Smooth muscle cell (in vitro differentiated cells): ENCODE results near the gene ABCC5. TPM values are rescaled to one million over a fixed set of nuclear protein-coding genes. Genes with fewer than 3 reads are reported as not detected.

Experiments used
- DNase-seq: peaks from one replicate; lab custom pipeline; 2025; ENCODE audit not compliant: unreplicated experiment; lab: John Stamatoyannopoulos, UW
- H2AFZ ChIP-seq: fragments of 200-600 bp; sonication (generic); 2 replicates; pipeline ENCODE4 v1.6.0; 2016; ENCODE audit warnings: antibody characterized with exemption, low read depth, mild to moderate bottlenecking
- H3F3A ChIP-seq: fragments of 200-600 bp; sonication (generic); 2 replicates; pipeline ENCODE4 v1.6.0; 2017; ENCODE audit warnings: antibody characterized with exemption, low read depth
- H3K27ac ChIP-seq: fragments of 200-600 bp; sonication (generic); 2 replicates; pipeline ENCODE4 v1.5.1; 2016; ENCODE audit warnings: low read depth, mild to moderate bottlenecking
- H3K27me3 ChIP-seq: fragments of 200-600 bp; sonication (generic); 2 replicates; pipeline ENCODE4 v1.6.1; 2016; ENCODE audit warnings: low read depth, mild to moderate bottlenecking
- H3K36me3 ChIP-seq: fragments of 200-600 bp; sonication (generic); 2 replicates; pipeline ENCODE4 v1.5.1; 2016; ENCODE audit warnings: low read depth
- H3K4me1 ChIP-seq: fragments of 200-600 bp; sonication (generic); 2 replicates; pipeline ENCODE4 v1.5.1; 2016; ENCODE audit warnings: low read depth
- H3K4me2 ChIP-seq: fragments of 200-600 bp; sonication (generic); 2 replicates; pipeline ENCODE4 v1.6.0; 2016; ENCODE audit warnings: mild to moderate bottlenecking
- H3K4me3 ChIP-seq: fragments of 200-600 bp; sonication (generic); 2 replicates; pipeline ENCODE4 v1.5.1; 2016; ENCODE audit warnings: mild to moderate bottlenecking
- H3K79me2 ChIP-seq: fragments of 200-600 bp; sonication (generic); 2 replicates; pipeline ENCODE4 v1.6.0; 2016; ENCODE audit warnings: low read depth, mild to moderate bottlenecking
- H3K9ac ChIP-seq: fragments of 200-600 bp; sonication (generic); 2 replicates; pipeline ENCODE4 v1.6.0; 2016; ENCODE audit warnings: low read depth
- H3K9me3 ChIP-seq: fragments of 200-600 bp; sonication (generic); replicated peaks from 2 replicates; pipeline ENCODE4 v1.5.1; 2016; ENCODE audit warnings: low read depth
- H4K20me1 ChIP-seq: fragments of 200-600 bp; sonication (generic); 2 replicates; pipeline ENCODE4 v1.6.0; 2016; ENCODE audit warnings: low read depth
- WGBS: methylation state at CpG from one replicate; pipeline ENCODE4 v1.1.7; 2016; ENCODE audit warnings: low lambda C conversion rate; 5-methylcytosine and 5-hydroxymethylcytosine counted together
- polyA plus RNA-seq: library from polyadenylated mRNA; unstranded; fragments of >200 nt; fragmentation: Nextera tagmentation; extraction: Ambion mirVana; gene quantifications from 2 replicates; pipeline ENCODE4 v1.2.1, GENCODE V29; 2016
- total RNA-seq: library from RNA; depleted of rRNA; stranded (reverse); fragments of >200 nt; gene quantifications from 2 replicates; pipeline ENCODE4 v1.2.3, GENCODE V29; 2014
- TF ChIP-seq, protein P1 (sequence below): fragments of 200-600 bp; sonication (generic); IDR thresholded peaks from 2 replicates; pipeline ENCODE4 v1.5.1; 2017; ENCODE audit warnings: borderline replicate concordance, mild to moderate bottlenecking, antibody characterized with exemption; ENCODE audit not compliant: insufficient read depth, poor library complexity, severe bottlenecking

Gene ABCC5
- total and polyA plus RNA-seq, 2 experiments from 2014 or later, result 18.2 to 20.0 TPM

DNA sequence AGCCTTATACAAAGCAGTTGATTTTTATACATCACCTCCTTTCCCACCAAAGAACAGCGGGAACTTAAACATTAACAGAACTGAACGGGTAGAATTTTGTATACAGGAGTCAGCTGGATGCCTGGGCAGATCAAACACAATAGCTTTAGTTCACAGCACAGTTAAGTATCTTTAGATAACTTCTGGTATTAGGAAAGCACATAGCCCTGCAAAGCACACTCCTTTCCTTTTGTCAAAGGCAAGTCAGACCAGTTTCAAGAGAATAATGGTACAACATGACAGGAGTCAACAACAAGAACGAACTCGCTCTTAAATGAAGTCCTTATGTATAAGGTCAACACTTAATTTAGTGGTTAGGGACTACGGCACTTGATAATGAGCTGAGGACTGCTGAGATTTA lies 26.3 kb downstream of the ABCC5 start:
- H3K4me2 ChIP-seq, result no peak overlapping the region
- H3K79me2 ChIP-seq, result no peaks in the 10 kb centered on the region
- DNase-seq, result no peak
- H4K20me1 ChIP-seq, result no peaks in the 10 kb centered on the region
- TF ChIP-seq, protein P1, sequence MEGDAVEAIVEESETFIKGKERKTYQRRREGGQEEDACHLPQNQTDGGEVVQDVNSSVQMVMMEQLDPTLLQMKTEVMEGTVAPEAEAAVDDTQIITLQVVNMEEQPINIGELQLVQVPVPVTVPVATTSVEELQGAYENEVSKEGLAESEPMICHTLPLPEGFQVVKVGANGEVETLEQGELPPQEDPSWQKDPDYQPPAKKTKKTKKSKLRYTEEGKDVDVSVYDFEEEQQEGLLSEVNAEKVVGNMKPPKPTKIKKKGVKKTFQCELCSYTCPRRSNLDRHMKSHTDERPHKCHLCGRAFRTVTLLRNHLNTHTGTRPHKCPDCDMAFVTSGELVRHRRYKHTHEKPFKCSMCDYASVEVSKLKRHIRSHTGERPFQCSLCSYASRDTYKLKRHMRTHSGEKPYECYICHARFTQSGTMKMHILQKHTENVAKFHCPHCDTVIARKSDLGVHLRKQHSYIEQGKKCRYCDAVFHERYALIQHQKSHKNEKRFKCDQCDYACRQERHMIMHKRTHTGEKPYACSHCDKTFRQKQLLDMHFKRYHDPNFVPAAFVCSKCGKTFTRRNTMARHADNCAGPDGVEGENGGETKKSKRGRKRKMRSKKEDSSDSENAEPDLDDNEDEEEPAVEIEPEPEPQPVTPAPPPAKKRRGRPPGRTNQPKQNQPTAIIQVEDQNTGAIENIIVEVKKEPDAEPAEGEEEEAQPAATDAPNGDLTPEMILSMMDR, result no peak
- H3K4me1 ChIP-seq, result peaks cover 4% of the 10 kb centered on the region
- 80% methylated on average over 5 of the region's 5 CpGs for WGBS
- no peak overlapping the region for H3K27ac ChIP-seq
- no peak overlapping the region for H2AFZ ChIP-seq
- H3K4me3 ChIP-seq, result no peak overlapping the region
- no peaks in the 10 kb centered on the region for H3K9me3 ChIP-seq
- H3F3A ChIP-seq, result no peaks in the 10 kb centered on the region
- H3K36me3 ChIP-seq, result peaks cover 4% of the 10 kb centered on the region
- H3K9ac ChIP-seq, result no peak overlapping the region
- H3K27me3 ChIP-seq, result no peaks in the 10 kb centered on the region

DNA sequence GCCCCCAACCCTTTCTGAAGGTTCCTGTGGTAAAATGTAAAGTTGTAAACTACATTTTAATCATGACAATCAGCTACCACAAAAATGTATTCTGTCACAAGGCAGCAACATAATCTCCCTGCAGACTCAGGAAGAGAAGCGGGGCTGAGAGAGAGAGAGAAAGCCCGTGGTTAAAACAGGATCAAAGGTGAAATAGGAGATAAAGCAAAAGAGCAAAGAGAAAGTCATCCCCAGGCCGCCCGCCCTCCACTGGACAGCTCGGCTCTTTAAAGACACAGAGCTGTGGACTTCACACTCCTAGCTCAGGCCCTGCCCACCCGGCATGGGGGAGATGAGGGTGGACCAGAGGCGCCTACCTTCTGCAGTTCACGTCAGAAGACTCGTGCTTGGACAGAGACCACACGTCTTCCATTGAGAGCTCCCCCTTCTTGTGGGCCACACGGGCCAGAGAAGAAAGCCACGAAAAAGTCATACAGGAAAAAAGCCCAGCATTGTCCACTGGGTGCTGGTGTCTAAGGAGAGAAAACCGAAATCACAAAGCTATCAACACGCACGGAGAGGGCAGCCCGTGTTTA lies 29.4 kb downstream of the ABCC5 start:
- Histone ChIP-seq H3K27me3 (no peaks in the 10 kb centered on the region), H3K27ac (peak overlapping the region; percentile 63), H3K4me2 (peak overlapping the region; percentile 67), H2AFZ (no peak overlapping the region), H3K4me1 (peaks cover 4% of the 10 kb centered on the region), H3K79me2 (no peaks in the 10 kb centered on the region), H3K4me3 (no peak overlapping the region), H4K20me1 (no peaks in the 10 kb centered on the region), H3F3A (no peaks in the 10 kb centered on the region), H3K9me3 (no peaks in the 10 kb centered on the region), H3K36me3 (peaks cover 5% of the 10 kb centered on the region), H3K9ac (peak overlapping the region; percentile 18)
- 65% methylated on average over 16 of the region's 16 CpGs for WGBS
- no peak for DNase-seq
- TF ChIP-seq, protein P1, result no peak

DNA sequence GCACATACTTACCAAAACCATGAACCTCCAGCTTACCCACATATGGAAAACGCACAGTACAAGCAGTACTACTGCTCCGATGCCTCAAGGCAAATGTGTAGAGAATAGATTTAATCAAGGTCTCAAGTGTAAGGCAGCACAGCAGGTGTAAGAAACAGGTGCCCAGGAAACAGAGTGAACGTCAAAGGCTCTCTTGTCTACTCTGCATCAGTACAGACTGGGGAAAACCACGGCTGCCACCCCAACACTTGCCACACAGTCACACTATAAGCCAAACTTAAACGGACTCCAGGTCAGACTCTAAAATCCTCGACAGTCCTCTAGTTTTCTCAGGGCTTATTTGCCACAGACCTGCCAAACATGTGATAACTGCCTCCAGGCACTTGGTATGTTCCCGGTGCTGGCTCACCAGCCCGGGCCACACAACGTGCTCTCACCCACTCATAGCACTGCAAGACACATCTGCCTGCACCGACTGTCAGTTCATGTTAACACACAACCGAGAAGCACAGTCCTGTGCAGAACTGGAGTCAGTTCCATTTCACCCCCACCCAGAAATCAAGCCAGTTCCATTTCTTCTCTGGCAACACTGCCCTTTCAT lies 30.6 kb downstream of the ABCC5 start:
- Histone ChIP-seq H3K4me1 (peaks cover 4% of the 10 kb centered on the region), H3K4me3 (no peak overlapping the region), H3F3A (no peaks in the 10 kb centered on the region), H4K20me1 (no peaks in the 10 kb centered on the region), H3K79me2 (no peaks in the 10 kb centered on the region), H2AFZ (no peak overlapping the region), H3K36me3 (peaks cover 5% of the 10 kb centered on the region), H3K9ac (no peak overlapping the region), H3K9me3 (no peaks in the 10 kb centered on the region), H3K27me3 (no peaks in the 10 kb centered on the region), H3K27ac (no peak overlapping the region), H3K4me2 (peak overlapping the region; percentile 67)
- 80% methylated on average over 11 of the region's 11 CpGs for WGBS
- TF ChIP-seq, protein P1, result no peak
- DNase-seq, result no peak
